Body of pancreas (tissue), 4 donors: ENCODE measurements around the gene MTA3. TPM values are rescaled to one million over a fixed set of nuclear protein-coding genes. Genes with fewer than 3 reads are reported as not detected.

Experiments used
- ATAC-seq: fragments of 150-250 bp; one replicate; pipeline ENCODE4 v1.9.1; 2016
- DNase-seq, 4 donors: peaks; one replicate each; pipeline ENCODE4 v3.0.0-alpha.2; 2019
- H3K27ac ChIP-seq, 4 donors: fragments of 200-600 bp; sonication (generic); 1 replicate in 3 of 4; 2 replicates in 1 of 4; pipeline versions ENCODE4 v1.5.1 to v1.6.1; 2016 to 2019; ENCODE audit warnings: mild to moderate bottlenecking in 1 of 4, mixed read lengths in 1 of 4, moderate library complexity in 1 of 4
- H3K27me3 ChIP-seq, 2 donors: fragments of 200-600 bp; sonication (generic); one replicate each; pipeline ENCODE4 v1.6.0; 2016; ENCODE audit warnings: mild to moderate bottlenecking in 1 of 2
- H3K36me3 ChIP-seq, 2 donors: fragments of 200-600 bp; sonication (generic); replicated peaks in 1 of 2; 2 replicates each; pipeline ENCODE4 v1.5.1; 2016; ENCODE audit warnings: low read depth in 2 of 2; ENCODE audit not compliant: insufficient read depth in 1 of 2
- H3K4me1 ChIP-seq: fragments of 200-600 bp; sonication (generic); one replicate; pipeline ENCODE4 v1.6.0; 2016
- H3K4me3 ChIP-seq, 2 donors: fragments of 200-600 bp; sonication (generic); 1 replicate in 1 of 2; 2 replicates in 1 of 2; pipeline ENCODE4 v1.5.1; 2016 to 2019
- H3K9me3 ChIP-seq, 3 donors: fragments of 200-600 bp; sonication (generic); 1 replicate in 2 of 3; 2 replicates in 1 of 3; pipeline ENCODE4 v1.5.1; 2016
- POLR2A ChIP-seq, 3 donors: fragments of 450-650 bp; IDR thresholded peaks; one replicate each; pipeline ENCODE4 v1.6.1; 2016; ENCODE audit warnings: antibody characterized with exemption in 3 of 3, mild to moderate bottlenecking in 2 of 3
- WGBS, 2 donors: methylation state at CpG; one replicate each; pipeline ENCODE4 v1.1.5; 2017; 5-methylcytosine and 5-hydroxymethylcytosine counted together
- intact Hi-C: fragments of 100-400 bp; cut with DNase I; formaldehyde crosslinking; loops from one replicate; pipeline ENCODE4 v1.15.1; 2023
- small RNA-seq: library from RNA; depleted of rRNA; stranded (forward); fragments of <200 nt; gene quantifications from one replicate; pipeline ENCODE3, GENCODE V24; 2016
- total RNA-seq, 2 donors: library from RNA; depleted of rRNA; stranded (reverse); fragments of >200 nt; gene quantifications; one replicate each; pipeline ENCODE4 v1.1.0, GENCODE V29; 2016
- TF ChIP-seq, protein P1 (sequence below), 7 experiments: fragments of 450-650 bp in 4 of 7; fragments of 200-600 bp in 3 of 7; sonication (generic) in 3 of 7; IDR thresholded peaks; one replicate each; pipeline ENCODE4 v1.5.1; 2016 to 2019; ENCODE audit warnings: antibody characterized with exemption in 7 of 7

The MTA3 gene
- total RNA-seq, 2 donors from 2014 or later, result 23.1 to 31.1 TPM

DNA sequence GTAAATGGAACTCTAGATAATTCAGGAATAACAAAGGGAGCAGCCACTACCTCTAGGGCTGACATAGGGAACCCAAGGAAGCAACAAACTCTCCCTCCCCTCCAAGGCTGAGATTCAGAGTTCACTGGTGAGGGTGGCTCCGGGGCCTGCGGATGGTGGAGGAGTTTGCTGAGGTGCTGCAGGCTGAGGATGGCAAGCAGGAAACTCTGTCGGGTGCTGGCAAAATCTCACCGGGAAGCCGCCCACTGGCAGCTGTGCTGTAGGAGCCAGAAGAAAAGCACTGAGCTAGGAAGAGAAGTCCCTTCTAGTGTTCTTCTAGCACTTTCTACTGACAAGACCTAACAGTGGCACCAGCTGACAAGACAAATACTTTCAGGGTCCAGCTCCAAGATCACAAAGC is 236.5 kb downstream of the MTA3 start:
- ATAC-seq (no peak), DNase-seq (no peak)
- H3K4me3 ChIP-seq, result no peak overlapping the region
- WGBS, 2 donors, result 77 to 88% methylated on average over 5 of the region's 5 CpGs
- H3K36me3 ChIP-seq, result no peaks in the 10 kb centered on the region
- H3K27ac ChIP-seq, result no peak overlapping the region
- peaks cover 13% of the 10 kb centered on the region for H3K4me1 ChIP-seq
- TF ChIP-seq POLR2A (IDR thresholded peaks at IDR 0.05), result no peak
- TF ChIP-seq, protein P1, sequence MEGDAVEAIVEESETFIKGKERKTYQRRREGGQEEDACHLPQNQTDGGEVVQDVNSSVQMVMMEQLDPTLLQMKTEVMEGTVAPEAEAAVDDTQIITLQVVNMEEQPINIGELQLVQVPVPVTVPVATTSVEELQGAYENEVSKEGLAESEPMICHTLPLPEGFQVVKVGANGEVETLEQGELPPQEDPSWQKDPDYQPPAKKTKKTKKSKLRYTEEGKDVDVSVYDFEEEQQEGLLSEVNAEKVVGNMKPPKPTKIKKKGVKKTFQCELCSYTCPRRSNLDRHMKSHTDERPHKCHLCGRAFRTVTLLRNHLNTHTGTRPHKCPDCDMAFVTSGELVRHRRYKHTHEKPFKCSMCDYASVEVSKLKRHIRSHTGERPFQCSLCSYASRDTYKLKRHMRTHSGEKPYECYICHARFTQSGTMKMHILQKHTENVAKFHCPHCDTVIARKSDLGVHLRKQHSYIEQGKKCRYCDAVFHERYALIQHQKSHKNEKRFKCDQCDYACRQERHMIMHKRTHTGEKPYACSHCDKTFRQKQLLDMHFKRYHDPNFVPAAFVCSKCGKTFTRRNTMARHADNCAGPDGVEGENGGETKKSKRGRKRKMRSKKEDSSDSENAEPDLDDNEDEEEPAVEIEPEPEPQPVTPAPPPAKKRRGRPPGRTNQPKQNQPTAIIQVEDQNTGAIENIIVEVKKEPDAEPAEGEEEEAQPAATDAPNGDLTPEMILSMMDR (IDR thresholded peaks at IDR 0.05), result no peak
- no peaks in the 10 kb centered on the region for H3K27me3 ChIP-seq
- no peaks in the 10 kb centered on the region for H3K9me3 ChIP-seq
- intact Hi-C loops, result no loop called here

Small RNAs within 50 kb of the gene (small RNA-seq; reads per million reads assigned to genes)
- gene AC074375.1, result not detected
- not detected for gene RNU6-137P

Other genes with a start within 250 kb of the MTA3 start
- 10 to 100 TPM; 41.9 to 58.1 TPM for gene COX7A2L, start 207.4 kb upstream of the MTA3 start, total RNA-seq
- 1 to 10 TPM; 1.8 to 6.9 TPM for gene KCNG3, start 74.7 kb upstream of the MTA3 start, total RNA-seq
- 1 to 10 TPM; 4.7 to 6.9 TPM for gene OXER1, start 195.5 kb downstream of the MTA3 start, total RNA-seq
- 10 to 100 TPM; 30.3 to 30.9 TPM for gene HAAO, start 224.0 kb downstream of the MTA3 start, total RNA-seq